KMS-11 (cell line): ENCODE measurements around the gene CAMSAP1.

ENCODE experiments used
- H2AFZ ChIP-seq: fragments of 200-600 bp; sonication (generic); 2 replicates; pipeline ENCODE4 v1.6.1; 2016; ENCODE audit warnings: antibody characterized with exemption, mixed run types, low read depth
- H3K27ac ChIP-seq: fragments of 200-600 bp; sonication (generic); 2 replicates; pipeline ENCODE4 v1.6.1; 2016; ENCODE audit warnings: mild to moderate bottlenecking, mixed run types
- H3K27me3 ChIP-seq: fragments of 200-600 bp; sonication (generic); 2 replicates; pipeline ENCODE4 v1.6.1; 2017; ENCODE audit warnings: mild to moderate bottlenecking, low read depth, mixed run types, moderate library complexity; ENCODE audit not compliant: insufficient read depth
- H3K36me3 ChIP-seq: fragments of 200-600 bp; sonication (generic); 2 replicates; pipeline ENCODE4 v1.6.1; 2017; ENCODE audit warnings: mild to moderate bottlenecking, mixed run types; ENCODE audit not compliant: insufficient read depth
- H3K4me1 ChIP-seq: fragments of 200-600 bp; sonication (generic); 2 replicates; pipeline ENCODE4 v1.6.1; 2016; ENCODE audit warnings: mild to moderate bottlenecking, low read depth, mixed run types; ENCODE audit not compliant: poor library complexity, severe bottlenecking
- H3K4me2 ChIP-seq: fragments of 200-600 bp; sonication (generic); 2 replicates; pipeline ENCODE4 v1.7.0; 2016; ENCODE audit warnings: mild to moderate bottlenecking, mixed run types
- H3K4me3 ChIP-seq: fragments of 200-600 bp; sonication (generic); IDR thresholded peaks from 2 replicates; pipeline ENCODE4 v1.6.1; 2017; ENCODE audit warnings: low read depth, low read length, mixed read lengths; ENCODE audit not compliant: insufficient read depth
- H3K79me2 ChIP-seq: fragments of 200-600 bp; sonication (generic); 2 replicates; pipeline ENCODE4 v1.6.1; 2016; ENCODE audit warnings: low read depth, mixed run types; ENCODE audit not compliant: insufficient read depth
- H3K9ac ChIP-seq: fragments of 200-600 bp; sonication (generic); 2 replicates; pipeline ENCODE4 v1.6.1; 2016; ENCODE audit warnings: mild to moderate bottlenecking, mixed run types
- H4K20me1 ChIP-seq: fragments of 200-600 bp; sonication (generic); 2 replicates; pipeline ENCODE4 v1.6.1; 2016; ENCODE audit warnings: mild to moderate bottlenecking, mixed run types; ENCODE audit not compliant: insufficient read depth
- CTCF ChIP-seq: fragments of 200-600 bp; sonication (generic); conservative IDR thresholded peaks from 2 replicates; pipeline ENCODE4 v1.6.1; 2017; ENCODE audit warnings: low read depth, mild to moderate bottlenecking, antibody characterized with exemption, low read length, moderate library complexity, mixed read lengths

The CAMSAP1 gene

GRCh38 chr9:135939351-135940265, 32.3 kb upstream of the CAMSAP1 start:
- Histone ChIP-seq H3K4me1 (no peaks in the 10 kb centered on the region), H3K27ac (no peak overlapping the region), H4K20me1 (no peaks in the 10 kb centered on the region), H3K9ac (no peak overlapping the region), H3K27me3 (no peaks in the 10 kb centered on the region), H2AFZ (no peak overlapping the region), H3K36me3 (no peaks in the 10 kb centered on the region), H3K79me2 (no peaks in the 10 kb centered on the region), H3K4me2 (no peak overlapping the region), H3K4me3 (no peak overlapping the region)
- TF ChIP-seq CTCF = no peak

DNA sequence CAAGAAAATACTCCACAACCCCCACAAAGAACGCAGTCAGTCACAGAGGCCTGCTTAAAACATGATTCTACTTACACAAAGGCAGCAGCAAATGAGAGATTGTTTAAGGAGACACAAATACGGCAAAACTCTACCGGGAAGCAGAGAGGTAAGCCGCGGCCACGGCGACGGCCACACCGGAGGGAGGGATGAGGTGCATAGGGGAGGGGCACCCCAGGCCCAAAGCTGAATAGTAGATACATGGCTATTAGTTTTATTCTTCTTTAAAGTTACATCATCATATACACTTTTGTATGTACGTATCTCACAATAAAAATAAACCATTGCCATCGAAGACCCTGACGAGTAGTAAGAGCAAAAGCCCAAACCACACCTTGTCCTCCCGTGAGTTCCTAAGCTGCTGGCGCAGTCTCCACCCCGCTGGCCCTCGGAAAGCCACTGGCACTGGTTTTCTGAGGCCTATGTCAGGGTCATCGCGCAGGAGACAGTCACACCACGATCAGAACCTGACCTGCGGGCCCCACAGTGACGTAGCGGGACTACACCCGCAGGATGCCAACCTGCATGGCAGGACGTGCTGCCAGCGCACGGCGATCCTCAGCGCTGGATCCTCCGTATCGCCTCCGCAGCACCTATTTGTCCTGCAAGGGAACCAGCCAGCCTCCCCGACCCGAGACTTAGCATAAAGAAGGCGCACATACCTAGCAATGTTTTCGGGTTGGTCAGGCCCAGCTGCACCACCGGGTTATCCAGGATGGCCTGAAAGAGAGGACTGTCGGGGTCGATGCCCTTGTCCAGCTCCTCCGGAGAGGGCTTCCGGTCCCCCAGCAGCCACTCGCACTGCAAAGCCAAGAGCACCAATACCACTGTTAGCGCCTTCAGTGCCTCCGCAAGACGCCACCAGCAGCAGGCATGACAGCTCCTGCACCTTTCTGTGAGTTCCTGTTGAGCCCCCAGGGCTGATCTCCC, 30.5 kb upstream of the CAMSAP1 start:
- H3K9ac ChIP-seq = no peak overlapping the region
- H4K20me1 ChIP-seq = no peaks in the 10 kb centered on the region
- no peaks in the 10 kb centered on the region for H3K79me2 ChIP-seq
- H3K4me1 ChIP-seq = no peaks in the 10 kb centered on the region
- no peak overlapping the region for H3K4me3 ChIP-seq
- H3K27ac ChIP-seq = no peak overlapping the region
- H3K4me2 ChIP-seq = no peak overlapping the region
- H3K27me3 ChIP-seq = no peaks in the 10 kb centered on the region
- TF ChIP-seq CTCF = no peak
- no peak overlapping the region for H2AFZ ChIP-seq
- H3K36me3 ChIP-seq = no peaks in the 10 kb centered on the region

DNA sequence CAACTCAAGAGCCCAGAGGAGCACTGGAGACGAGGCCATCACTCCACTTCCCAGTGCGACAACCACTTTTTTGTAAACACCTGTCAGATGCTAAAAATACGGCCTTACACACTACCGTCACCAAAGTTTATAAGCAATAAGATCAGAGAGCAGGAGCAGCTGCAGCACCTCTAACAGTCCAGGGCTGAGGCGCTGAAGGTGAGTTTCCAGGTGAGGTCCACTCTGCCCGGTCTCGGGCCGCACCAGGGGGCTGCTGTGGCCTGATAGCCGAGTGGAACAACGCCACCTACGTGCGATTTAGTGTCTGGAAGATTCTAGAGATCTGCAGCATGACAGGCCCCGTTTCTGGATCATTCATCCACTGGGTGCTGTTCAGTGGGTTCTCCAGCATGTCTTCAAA, 25.8 kb upstream of the CAMSAP1 start:
- Histone ChIP-seq H2AFZ (no peak overlapping the region), H3K27me3 (no peaks in the 10 kb centered on the region), H3K9ac (no peak overlapping the region), H4K20me1 (no peaks in the 10 kb centered on the region), H3K79me2 (no peaks in the 10 kb centered on the region), H3K4me2 (no peak overlapping the region), H3K27ac (no peak overlapping the region), H3K4me3 (no peak overlapping the region), H3K36me3 (no peaks in the 10 kb centered on the region), H3K4me1 (no peaks in the 10 kb centered on the region)
- no peak for TF ChIP-seq CTCF

DNA sequence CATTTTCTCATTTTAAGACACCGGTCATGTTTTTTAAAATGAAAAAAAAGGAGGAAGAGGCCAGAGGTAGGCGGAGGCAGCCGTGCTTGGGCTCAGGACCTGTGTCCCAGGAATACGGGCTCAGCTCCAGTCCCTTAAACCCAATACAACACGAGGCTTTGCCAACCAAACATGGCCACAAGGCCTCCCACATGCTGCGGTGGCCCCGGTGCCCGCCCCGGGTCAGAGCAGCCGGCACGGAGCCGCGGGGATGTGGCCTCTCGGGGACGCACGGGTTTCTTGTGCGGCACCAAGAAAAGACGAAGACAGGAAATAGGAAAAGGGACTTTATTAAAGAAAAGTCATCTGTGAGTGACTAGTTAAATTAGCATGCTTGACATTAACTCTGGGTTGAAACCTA, 25.3 kb upstream of the CAMSAP1 start:
- H3K4me2 ChIP-seq = no peak overlapping the region
- no peak overlapping the region for H2AFZ ChIP-seq
- H3K36me3 ChIP-seq = no peaks in the 10 kb centered on the region
- no peaks in the 10 kb centered on the region for H3K27me3 ChIP-seq
- no peak overlapping the region for H3K27ac ChIP-seq
- no peak overlapping the region for H3K9ac ChIP-seq
- H4K20me1 ChIP-seq = no peaks in the 10 kb centered on the region
- H3K4me1 ChIP-seq = no peaks in the 10 kb centered on the region
- H3K79me2 ChIP-seq = no peaks in the 10 kb centered on the region
- no peak for TF ChIP-seq CTCF
- no peak overlapping the region for H3K4me3 ChIP-seq
